Fibroblast of lung (primary cell): ENCODE results near the gene PPIP5K2. TPM values are rescaled to one million over a fixed set of nuclear protein-coding genes. Genes with fewer than 3 reads are reported as not detected.

ENCODE experiments used
- DNase-seq, 2 donors: peaks; one replicate each; pipeline versions ENCODE4 v3.0.0 to v3.0.0-alpha.2; 2010; ENCODE audit warnings: low read depth in 2 of 2
- H2AFZ ChIP-seq: 2 replicates; pipeline ENCODE4 v1.5.1; 2012; ENCODE audit warnings: low read length, control low read depth, inconsistent platforms
- H3K27ac ChIP-seq: 2 replicates; pipeline ENCODE4 v1.5.1; 2011; ENCODE audit warnings: low read length, control low read depth; ENCODE audit not compliant: insufficient read depth
- H3K27me3 ChIP-seq: 2 replicates; pipeline ENCODE4 v1.5.1; 2011; ENCODE audit warnings: mild to moderate bottlenecking, low read length; ENCODE audit not compliant: control insufficient read depth, insufficient read depth
- H3K36me3 ChIP-seq: 2 replicates; pipeline ENCODE4 v1.5.1; 2011; ENCODE audit warnings: low read length; ENCODE audit not compliant: control insufficient read depth, insufficient read depth
- H3K4me1 ChIP-seq: 2 replicates; pipeline ENCODE4 v1.5.1; 2011; ENCODE audit warnings: low read length; ENCODE audit not compliant: control insufficient read depth, insufficient read depth; ENCODE audit errors: extremely low read depth
- H3K4me2 ChIP-seq: 2 replicates; pipeline ENCODE4 v1.5.1; 2011; ENCODE audit warnings: low read length, control low read depth; ENCODE audit not compliant: insufficient read depth; ENCODE audit errors: extremely low read depth
- H3K4me3 ChIP-seq, 4 experiments: fragments of 200-600 bp in 1 of 4; sonication (generic) in 1 of 4; replicated peaks in 1 of 4; 2 replicates each; pipeline ENCODE4 v1.5.1; 2011 to 2016; ENCODE audit warnings: low read length in 4 of 4, low read depth in 3 of 4, mild to moderate bottlenecking in 3 of 4, control low read depth in 2 of 4, inconsistent platforms in 1 of 4, mixed read lengths in 1 of 4; ENCODE audit not compliant: insufficient read depth in 1 of 4; ENCODE audit errors: control extremely low read depth in 1 of 4
- H3K79me2 ChIP-seq: 2 replicates; pipeline ENCODE4 v1.5.1; 2012; ENCODE audit warnings: mild to moderate bottlenecking, low read length, inconsistent platforms; ENCODE audit not compliant: control insufficient read depth, insufficient read depth
- H3K9ac ChIP-seq: 2 replicates; pipeline ENCODE4 v1.5.1; 2011; ENCODE audit warnings: mild to moderate bottlenecking, low read length, control low read depth; ENCODE audit not compliant: insufficient read depth
- H3K9me3 ChIP-seq: 2 replicates; pipeline ENCODE4 v1.5.1; 2012; ENCODE audit warnings: low read depth, low read length; ENCODE audit not compliant: control insufficient read depth, insufficient read depth
- H4K20me1 ChIP-seq: 2 replicates; pipeline ENCODE4 v1.5.1; 2011; ENCODE audit warnings: low read length; ENCODE audit not compliant: control insufficient read depth, insufficient read depth; ENCODE audit errors: extremely low read depth
- CTCF ChIP-seq, 2 donors: IDR thresholded peaks in 1 of 2; conservative IDR thresholded peaks in 1 of 2; 1 replicate in 1 of 2; 2 replicates in 1 of 2; pipeline ENCODE4 v1.5.1; 2011 to 2012; ENCODE audit warnings: low read length in 2 of 2, control low read depth in 1 of 2, inconsistent platforms in 1 of 2, low read depth in 1 of 2, mild to moderate bottlenecking in 1 of 2
- EZH2 ChIP-seq: IDR thresholded peaks from 2 replicates; pipeline ENCODE4 v1.5.1; 2012; ENCODE audit warnings: low read length, control low read depth, mild to moderate bottlenecking; ENCODE audit errors: missing control alignments
- polyA plus RNA-seq, 2 donors: library from polyadenylated mRNA; depleted of rRNA in 1 of 2; stranded (reverse) in 1 of 2; unstranded in 1 of 2; fragments of >200 nt; gene quantifications; 2 replicates each; pipeline ENCODE4 v1.2.1, GENCODE V29; 2011 to 2012; ENCODE audit warnings: missing spikeins in 1 of 2
- total RNA-seq: library from RNA; depleted of rRNA; stranded (reverse); fragments of >200 nt; gene quantifications from 2 replicates; pipeline ENCODE4 v1.2.1, GENCODE V29; 2014

The PPIP5K2 gene
- total and polyA plus RNA-seq, 2 donors (not counting 1 experiment from before 2014, with no cell fraction given) = 42.1 to 49.3 TPM

DNA sequence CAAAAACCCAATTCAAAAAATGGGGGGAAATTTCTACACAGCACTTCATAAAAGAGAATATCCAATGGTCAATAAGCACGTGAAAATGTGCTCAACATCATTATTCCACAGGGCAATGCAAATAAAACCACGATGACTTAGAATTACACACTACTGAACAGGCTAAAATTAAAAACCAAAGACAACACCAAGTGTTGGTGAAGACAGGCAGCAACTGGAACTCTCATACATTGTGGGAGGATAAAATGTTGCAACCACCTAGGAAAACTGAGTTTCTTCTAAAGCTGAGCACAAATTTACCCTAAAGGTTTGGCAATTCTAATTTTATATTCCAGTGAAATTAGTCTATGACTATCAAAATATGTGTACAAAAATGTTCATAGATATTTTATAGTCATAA is 9.7 kb upstream of the PPIP5K2 start:
- Histone ChIP-seq H3K9me3 (no peaks in the 10 kb centered on the region), H3K36me3 (no peaks in the 10 kb centered on the region), H3K4me1 (no peaks in the 10 kb centered on the region), H3K27me3 (no peaks in the 10 kb centered on the region), H3K4me2 (no peak overlapping the region), H3K4me3 (no peak overlapping the region), H4K20me1 (no peaks in the 10 kb centered on the region), H2AFZ (no peak overlapping the region), H3K27ac (no peak overlapping the region), H3K9ac (no peak overlapping the region), H3K79me2 (peaks cover 3% of the 10 kb centered on the region)
- TF ChIP-seq CTCF (conservative IDR thresholded peaks at IDR 0.05 in 1 of 2, IDR thresholded peaks at IDR 0.05 in 1 of 2; ENCODE audit: low read depth in 1 of 2, low read length in 2 of 2) = no peak
- TF ChIP-seq EZH2 = no peak
- DNase-seq = no peak

DNA sequence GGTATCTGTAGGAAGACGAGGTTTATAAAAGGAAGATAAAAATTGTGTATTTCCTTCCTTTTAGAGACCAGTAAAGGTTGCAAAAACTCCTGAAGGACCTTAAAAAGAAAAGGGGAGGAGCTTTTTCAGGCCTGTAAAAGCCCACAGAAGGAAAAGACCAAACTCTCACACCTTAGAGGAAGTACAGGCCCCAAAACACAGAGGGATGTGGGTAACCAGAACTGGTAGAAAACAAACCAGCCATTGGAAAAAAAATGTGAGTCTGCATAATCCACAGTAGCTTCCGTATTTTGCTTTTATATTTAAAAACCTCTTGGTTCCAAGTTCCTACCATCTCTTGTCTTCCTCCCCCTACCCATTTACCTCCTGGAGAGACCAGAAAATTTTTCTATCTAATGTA is 8.6 kb upstream of the PPIP5K2 start:
- no peak overlapping the region for H3K4me3 ChIP-seq
- H3K4me2 ChIP-seq = no peak overlapping the region
- no peaks in the 10 kb centered on the region for H4K20me1 ChIP-seq
- H3K27me3 ChIP-seq = no peaks in the 10 kb centered on the region
- H3K79me2 ChIP-seq = peaks cover 3% of the 10 kb centered on the region
- H3K9me3 ChIP-seq = no peaks in the 10 kb centered on the region
- no peak overlapping the region for H3K27ac ChIP-seq
- H2AFZ ChIP-seq = no peak overlapping the region
- H3K36me3 ChIP-seq = no peaks in the 10 kb centered on the region
- no peaks in the 10 kb centered on the region for H3K4me1 ChIP-seq
- no peak for DNase-seq
- TF ChIP-seq EZH2 = no peak
- no peak for TF ChIP-seq CTCF (conservative IDR thresholded peaks at IDR 0.05 in 1 of 2, IDR thresholded peaks at IDR 0.05 in 1 of 2; ENCODE audit: low read depth in 1 of 2, low read length in 2 of 2)
- no peak overlapping the region for H3K9ac ChIP-seq

DNA sequence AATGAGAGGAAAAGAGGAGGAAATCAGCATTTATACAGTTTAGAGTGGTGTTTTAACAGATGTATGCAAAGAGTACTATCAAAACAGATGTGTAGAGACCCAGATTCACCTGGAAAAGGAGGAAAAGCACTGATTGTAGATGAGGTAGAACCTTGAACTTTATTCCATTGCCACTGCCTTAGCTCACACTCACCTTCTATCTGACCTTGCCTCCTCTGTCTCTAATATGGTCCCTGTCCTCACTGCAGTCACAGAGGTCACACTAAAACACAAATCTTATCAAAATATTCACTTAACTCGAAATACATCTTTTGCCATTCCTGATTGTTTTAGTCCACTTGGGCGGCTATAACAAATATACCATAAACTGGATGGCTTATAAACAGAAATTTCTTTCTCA is 7.2 kb upstream of the PPIP5K2 start:
- H3K79me2 ChIP-seq = peaks cover 14% of the 10 kb centered on the region

More for the DNA sequence above, 7.2 kb upstream of the PPIP5K2 start:
- no peaks in the 10 kb centered on the region for H3K36me3 ChIP-seq
- H3K4me2 ChIP-seq = no peak overlapping the region
- no peaks in the 10 kb centered on the region for H4K20me1 ChIP-seq
- H3K27me3 ChIP-seq = no peaks in the 10 kb centered on the region
- no peaks in the 10 kb centered on the region for H3K9me3 ChIP-seq
- H3K27ac ChIP-seq = no peak overlapping the region
- H2AFZ ChIP-seq = no peak overlapping the region
- no peak overlapping the region for H3K4me3 ChIP-seq
- TF ChIP-seq EZH2 (no peak), CTCF (conservative IDR thresholded peaks at IDR 0.05 in 1 of 2, IDR thresholded peaks at IDR 0.05 in 1 of 2; ENCODE audit: low read depth in 1 of 2, low read length in 2 of 2) (no peak)
- no peak for DNase-seq
- no peaks in the 10 kb centered on the region for H3K4me1 ChIP-seq
- H3K9ac ChIP-seq = no peak overlapping the region
